B cell (primary cell): Measurements from ENCODE around the gene XRCC3. TPM values are rescaled to one million over a fixed set of nuclear protein-coding genes. Genes with fewer than 3 reads are reported as not detected.

ENCODE experiments used
- ATAC-seq: fragments of 200-7000 bp; cut with Tn5 transposase; one replicate; pipeline ENCODE4 v1.10.0; 2021; ENCODE audit warnings: low read depth, mild to moderate bottlenecking, moderate number of reproducible peaks, moderate library complexity
- CTCF ChIA-PET: fragments of 350-600 bp; sonication (Branson Sonifier 250); formaldehyde crosslinking; loops from one replicate; lab custom pipeline; 2021; ENCODE audit warnings: antibody characterized with exemption, inconsistent platforms; lab: Charles Lee
- POLR2A ChIA-PET: fragments of 350-600 bp; sonication (Branson Sonifier 250); formaldehyde crosslinking; loops from one replicate; lab custom pipeline; 2021; ENCODE audit warnings: antibody characterized with exemption; lab: Charles Lee
- DNase-seq: peaks from one replicate; pipeline ENCODE4 v3.0.0; 2013
- H2AFZ ChIP-seq: 2 replicates; pipeline ENCODE4 v1.6.1; 2012; ENCODE audit warnings: mild to moderate bottlenecking, low read depth, low read length; ENCODE audit not compliant: insufficient read depth, poor library complexity, severe bottlenecking
- H3K27ac ChIP-seq, 2 donors: 1 replicate in 1 of 2; 2 replicates in 1 of 2; pipeline ENCODE4 v1.5.1; 2012 to 2013; ENCODE audit warnings: low read length in 2 of 2, mild to moderate bottlenecking in 2 of 2, moderate library complexity in 1 of 2
- H3K27me3 ChIP-seq, 4 experiments: fragments of 200-600 bp in 1 of 4; sonication (generic) in 1 of 4; replicated peaks in 1 of 4; 1 replicate in 2 of 4; 2 replicates in 2 of 4; pipeline versions ENCODE4 v1.6.1 to v1.7.0; 2013 to 2016; ENCODE audit warnings: low read length in 3 of 4, mild to moderate bottlenecking in 2 of 4, mixed read lengths in 1 of 4, moderate library complexity in 1 of 4; ENCODE audit not compliant: insufficient read depth in 4 of 4, control insufficient read depth in 3 of 4; ENCODE audit errors: control extremely low read depth in 1 of 4
- H3K36me3 ChIP-seq, 2 experiments: replicated peaks in 1 of 2; 1 replicate in 1 of 2; 2 replicates in 1 of 2; pipeline versions ENCODE4 v1.6.1 to v1.7.1; 2013; ENCODE audit warnings: low read length in 1 of 2; ENCODE audit not compliant: insufficient read depth in 2 of 2, control insufficient read depth in 1 of 2; ENCODE audit errors: control extremely low read depth in 1 of 2, extremely low read depth in 1 of 2
- H3K4me1 ChIP-seq, 2 donors: fragments of 200-600 bp in 1 of 2; sonication (generic) in 1 of 2; 1 replicate in 1 of 2; 2 replicates in 1 of 2; pipeline versions ENCODE4 v1.5.1 to v1.6.1; 2013 to 2017; ENCODE audit warnings: low read length in 2 of 2; ENCODE audit not compliant: control insufficient read depth in 2 of 2, insufficient read depth in 2 of 2
- H3K4me2 ChIP-seq: replicated peaks from 2 replicates; pipeline ENCODE3; 2012; ENCODE audit warnings: mild to moderate bottlenecking, low read depth, low read length; ENCODE audit not compliant: poor library complexity, severe bottlenecking
- H3K4me3 ChIP-seq, 5 experiments: fragments of 200-600 bp in 1 of 5; sonication (generic) in 1 of 5; 1 replicate in 3 of 5; 2 replicates in 2 of 5; pipeline versions ENCODE4 v1.5.1 to v1.7.0; 2011 to 2016; ENCODE audit warnings: low read length in 4 of 5, mild to moderate bottlenecking in 4 of 5, low read depth in 2 of 5, control low read depth in 1 of 5, moderate library complexity in 1 of 5; ENCODE audit not compliant: insufficient read depth in 1 of 5; ENCODE audit errors: control extremely low read depth in 1 of 5, extremely low read depth in 1 of 5
- H3K79me2 ChIP-seq: fragments of 200-600 bp; sonication (generic); one replicate; pipeline ENCODE4 v1.6.0; 2016; ENCODE audit warnings: low read length; ENCODE audit not compliant: control insufficient read depth, insufficient read depth
- H3K9ac ChIP-seq: fragments of 200-600 bp; sonication (generic); 2 replicates; pipeline ENCODE4 v1.6.1; 2017; ENCODE audit warnings: mild to moderate bottlenecking, low read length, moderate library complexity
- H3K9me3 ChIP-seq, 3 donors: one replicate each; pipeline versions ENCODE4 v1.6.1 to v1.7.1; 2013; ENCODE audit warnings: low read length in 2 of 3; ENCODE audit not compliant: control insufficient read depth in 2 of 3, insufficient read depth in 1 of 3; ENCODE audit errors: control extremely low read depth in 1 of 3
- H4K20me1 ChIP-seq: 2 replicates; pipeline ENCODE4 v1.6.0; 2012; ENCODE audit warnings: mild to moderate bottlenecking, low read length; ENCODE audit not compliant: insufficient read depth, control insufficient read depth, poor library complexity, severe bottlenecking
- H3K27ac Mint-ChIP-seq: one replicate; pipeline ENCODE4 v1.8.0; 2021; ENCODE audit warnings: mixed read lengths
- H3K27me3 Mint-ChIP-seq: one replicate; pipeline ENCODE4 v1.8.0; 2021; ENCODE audit warnings: mixed read lengths
- H3K4me1 Mint-ChIP-seq: one replicate; pipeline ENCODE4 v1.8.0; 2021; ENCODE audit warnings: mixed read lengths
- H3K4me3 Mint-ChIP-seq: one replicate; pipeline ENCODE4 v1.8.0; 2021; ENCODE audit warnings: mixed read lengths
- H3K9me3 Mint-ChIP-seq: one replicate; pipeline ENCODE4 v1.8.0; 2022; ENCODE audit warnings: mixed read lengths; ENCODE audit not compliant: insufficient read depth
- EZH2 ChIP-seq: IDR thresholded peaks from 2 replicates; pipeline ENCODE4 v1.6.1; 2012; ENCODE audit warnings: borderline replicate concordance, low read depth, mild to moderate bottlenecking, moderate library complexity, low read length; ENCODE audit not compliant: insufficient read depth, poor library complexity, severe bottlenecking
- WGBS: methylation state at CpG from one replicate; pipeline ENCODE4 v1.1.5; 2013; ENCODE audit warnings: missing lambda C conversion rate; ENCODE audit not compliant: insufficient coverage; 5-methylcytosine and 5-hydroxymethylcytosine counted together
- intact Hi-C: fragments of 100-400 bp; cut with micrococcal nuclease; formaldehyde crosslinking; loops from one replicate; pipeline ENCODE4 v1.10.0; 2022
- polyA plus RNA-seq: library from polyadenylated mRNA; depleted of rRNA; stranded (reverse); fragments of >200 nt; gene quantifications from 2 replicates; pipeline ENCODE4 v1.2.3, GENCODE V29; 2012
- total RNA-seq, 2 donors: library from RNA; stranded (reverse); fragments of 120-200 nt in 1 of 2; gene quantifications; 1 replicate in 1 of 2; 2 replicates in 1 of 2; pipeline versions ENCODE4 v1.2.3 to v1.2.4, GENCODE V29; 2013 to 2022
- TF ChIP-seq, protein P1 (sequence below): fragments of 200-600 bp; IDR thresholded peaks from one replicate; pipeline ENCODE4 v1.8.0; 2022; ENCODE audit warnings: antibody characterized with exemption, mild to moderate bottlenecking

The XRCC3 gene
- total and polyA plus RNA-seq, 2 donors (not counting 1 experiment from before 2014, with no cell fraction given) = 18.0 to 19.7 TPM

DNA sequence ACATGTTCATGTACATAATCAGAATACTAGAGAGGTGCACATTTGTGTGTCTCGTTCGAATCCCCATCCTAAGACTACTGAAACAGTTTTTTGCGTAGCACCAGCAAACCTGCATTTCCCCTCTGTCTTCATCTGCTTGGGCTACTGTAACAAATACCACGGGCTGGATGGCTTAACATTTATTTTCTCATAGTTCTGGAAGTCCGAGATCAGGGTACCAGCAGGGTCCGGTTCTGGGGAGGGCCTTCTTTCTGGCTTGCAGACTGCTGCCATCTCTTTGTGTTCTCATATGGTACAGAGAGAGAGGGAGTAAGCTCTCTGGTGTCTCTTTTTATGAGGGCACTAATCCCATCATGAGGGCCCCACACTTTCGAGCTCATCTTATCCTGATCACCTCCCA lies 55.6 kb downstream of the XRCC3 start:
- Mint-ChIP-seq H3K27me3 (no peaks in the 10 kb centered on the region), H3K4me3 (no peak overlapping the region), H3K27ac (no peak overlapping the region), H3K9me3 (no peaks in the 10 kb centered on the region), H3K4me1 (peaks cover 10% of the 10 kb centered on the region)
- ATAC-seq = no peak
- Histone ChIP-seq H3K4me3 (no peak overlapping the region), H3K9me3 (no peaks in the 10 kb centered on the region), H3K27ac (no peak overlapping the region), H2AFZ (no peak overlapping the region), H3K27me3 (no peaks in the 10 kb centered on the region), H3K4me1 (peaks cover 0 to 8% of the 10 kb centered on the region in 2 donors), H3K9ac (no peak overlapping the region), H3K36me3 (peaks cover 10 to 72% of the 10 kb centered on the region in 2 experiments), H3K4me2 (no peak overlapping the region), H3K79me2 (peaks cover 29% of the 10 kb centered on the region), H4K20me1 (peaks cover 42% of the 10 kb centered on the region)
- ChIA-PET POLR2A (interaction anchor here (0.6 kb wide), 1 partner anchor 21 kb away, joined by 5 read pairs; no protein-coding TSS in a partner anchor), CTCF (no interaction called here)
- no peak for TF ChIP-seq EZH2
- TF ChIP-seq, protein P1, sequence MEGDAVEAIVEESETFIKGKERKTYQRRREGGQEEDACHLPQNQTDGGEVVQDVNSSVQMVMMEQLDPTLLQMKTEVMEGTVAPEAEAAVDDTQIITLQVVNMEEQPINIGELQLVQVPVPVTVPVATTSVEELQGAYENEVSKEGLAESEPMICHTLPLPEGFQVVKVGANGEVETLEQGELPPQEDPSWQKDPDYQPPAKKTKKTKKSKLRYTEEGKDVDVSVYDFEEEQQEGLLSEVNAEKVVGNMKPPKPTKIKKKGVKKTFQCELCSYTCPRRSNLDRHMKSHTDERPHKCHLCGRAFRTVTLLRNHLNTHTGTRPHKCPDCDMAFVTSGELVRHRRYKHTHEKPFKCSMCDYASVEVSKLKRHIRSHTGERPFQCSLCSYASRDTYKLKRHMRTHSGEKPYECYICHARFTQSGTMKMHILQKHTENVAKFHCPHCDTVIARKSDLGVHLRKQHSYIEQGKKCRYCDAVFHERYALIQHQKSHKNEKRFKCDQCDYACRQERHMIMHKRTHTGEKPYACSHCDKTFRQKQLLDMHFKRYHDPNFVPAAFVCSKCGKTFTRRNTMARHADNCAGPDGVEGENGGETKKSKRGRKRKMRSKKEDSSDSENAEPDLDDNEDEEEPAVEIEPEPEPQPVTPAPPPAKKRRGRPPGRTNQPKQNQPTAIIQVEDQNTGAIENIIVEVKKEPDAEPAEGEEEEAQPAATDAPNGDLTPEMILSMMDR = no peak
- 90% methylated on average over 6 of the region's 7 CpGs for WGBS
- intact Hi-C loops = no loop called here
- DNase-seq = no peak

DNA sequence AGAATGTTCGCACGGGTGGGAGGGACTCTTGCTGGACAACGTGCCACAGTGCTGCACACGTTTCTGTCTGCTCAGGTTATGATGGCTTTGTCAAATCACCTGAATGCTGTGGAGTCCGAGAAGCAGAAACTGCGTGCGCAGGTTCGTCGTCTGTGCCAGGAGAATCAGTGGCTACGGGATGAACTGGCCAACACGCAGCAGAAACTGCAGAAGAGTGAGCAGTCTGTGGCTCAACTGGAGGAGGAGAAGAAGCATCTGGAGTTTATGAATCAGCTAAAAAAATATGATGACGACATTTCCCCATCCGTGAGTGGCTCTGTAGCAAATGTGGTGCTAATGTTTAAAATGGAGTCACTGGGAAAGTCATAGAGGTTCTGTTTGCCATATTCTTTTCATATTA lies 57.8 kb downstream of the XRCC3 start:
- Mint-ChIP-seq H3K27ac (no peak overlapping the region), H3K27me3 (no peaks in the 10 kb centered on the region), H3K4me1 (peaks cover 14% of the 10 kb centered on the region), H3K4me3 (no peak overlapping the region), H3K9me3 (no peaks in the 10 kb centered on the region)
- Histone ChIP-seq H3K36me3 (peaks cover 18 to 67% of the 10 kb centered on the region in 2 experiments), H3K79me2 (peaks cover 45% of the 10 kb centered on the region), H3K9me3 (no peaks in the 10 kb centered on the region), H4K20me1 (peaks cover 57% of the 10 kb centered on the region), H3K4me3 (no peak overlapping the region), H3K4me1 (peaks cover 0 to 8% of the 10 kb centered on the region in 2 donors), H3K9ac (no peak overlapping the region), H2AFZ (no peak overlapping the region), H3K4me2 (no peak overlapping the region), H3K27me3 (no peaks in the 10 kb centered on the region), H3K27ac (no peak overlapping the region)
- WGBS = 98% methylated on average over 11 of the region's 13 CpGs
- TF ChIP-seq, protein P1 = no peak
- TF ChIP-seq EZH2 = no peak
- CTCF ChIA-PET = interaction anchor here (0.8 kb wide), 1 partner anchor 50 kb away, joined by 3 read pairs; no protein-coding TSS in a partner anchor
- DNase-seq (no peak), ATAC-seq (no peak)
- intact Hi-C loops = no loop called here
- POLR2A ChIA-PET = no interaction called here
